CD8-positive, alpha-beta memory T cell (primary cell): Measurements from ENCODE around the gene HHATL. TPM values are rescaled to one million over a fixed set of nuclear protein-coding genes. Genes with fewer than 3 reads are reported as not detected.
A peak's percentile ranks its signal among the peaks of the same experiment; 100 is the strongest.

Source experiments
- CTCF ChIA-PET: fragments of 350-600 bp; sonication (Branson Sonifier 250); formaldehyde crosslinking; loops from one replicate; lab custom pipeline; 2021; ENCODE audit warnings: antibody characterized with exemption; lab: Charles Lee
- POLR2A ChIA-PET: fragments of 350-600 bp; sonication (Branson Sonifier 250); formaldehyde crosslinking; loops from one replicate; lab custom pipeline; 2021; ENCODE audit warnings: antibody characterized with exemption; lab: Charles Lee
- DNase-seq, 5 donors: peaks; one replicate each; pipeline versions ENCODE4 v3.0.0 to v3.0.0-alpha.2; 2020 to 2022; ENCODE audit warnings: mixed read lengths in 1 of 5
- H3K27ac ChIP-seq: one replicate; pipeline ENCODE4 v1.7.0; 2013; ENCODE audit warnings: low read depth, mild to moderate bottlenecking, low read length, moderate library complexity
- H3K27me3 ChIP-seq: 2 replicates; pipeline ENCODE4 v1.7.0; 2013; ENCODE audit warnings: low read length, mild to moderate bottlenecking; ENCODE audit not compliant: insufficient read depth, poor library complexity, severe bottlenecking
- H3K36me3 ChIP-seq: 2 replicates; pipeline ENCODE4 v1.7.0; 2013; ENCODE audit warnings: mild to moderate bottlenecking, low read length, moderate library complexity; ENCODE audit not compliant: insufficient read depth
- H3K4me1 ChIP-seq: 2 replicates; pipeline ENCODE4 v1.7.0; 2013; ENCODE audit warnings: mild to moderate bottlenecking, low read length, moderate library complexity; ENCODE audit not compliant: insufficient read depth
- H3K4me3 ChIP-seq: 2 replicates; pipeline ENCODE4 v1.7.0; 2013; ENCODE audit warnings: mild to moderate bottlenecking, low read length
- H3K9me3 ChIP-seq: 2 replicates; pipeline ENCODE4 v1.7.0; 2013; ENCODE audit warnings: mild to moderate bottlenecking, low read length
- H3K27ac Mint-ChIP-seq, 8 donors: one replicate each; pipeline ENCODE4 v1.8.0; 2020 to 2021; ENCODE audit warnings: mixed read lengths in 8 of 8, mild to moderate bottlenecking in 6 of 8, inconsistent platforms in 3 of 8, moderate library complexity in 3 of 8
- H3K27me3 Mint-ChIP-seq, 2 donors: one replicate each; pipeline ENCODE4 v1.8.0; 2020 to 2021; ENCODE audit warnings: mixed read lengths in 2 of 2, mild to moderate bottlenecking in 1 of 2, moderate library complexity in 1 of 2
- H3K36me3 Mint-ChIP-seq, 3 donors: one replicate each; pipeline ENCODE4 v1.8.0; 2020 to 2021; ENCODE audit warnings: mixed read lengths in 3 of 3, inconsistent platforms in 1 of 3, mild to moderate bottlenecking in 1 of 3
- H3K4me1 Mint-ChIP-seq, 3 donors: one replicate each; pipeline ENCODE4 v1.8.0; 2020 to 2021; ENCODE audit warnings: mixed read lengths in 3 of 3, inconsistent platforms in 1 of 3, mild to moderate bottlenecking in 1 of 3
- H3K4me3 Mint-ChIP-seq, 7 donors: one replicate each; pipeline ENCODE4 v1.8.0; 2020 to 2021; ENCODE audit warnings: mixed read lengths in 7 of 7, mild to moderate bottlenecking in 6 of 7, moderate library complexity in 4 of 7, inconsistent platforms in 2 of 7
- H3K9me3 Mint-ChIP-seq, 5 donors: one replicate each; pipeline ENCODE4 v1.8.0; 2020 to 2022; ENCODE audit warnings: mixed read lengths in 5 of 5, mild to moderate bottlenecking in 3 of 5, moderate library complexity in 2 of 5, inconsistent platforms in 1 of 5
- polyA plus RNA-seq: library from polyadenylated mRNA; unstranded; fragments of 300-500 nt; fragmentation: Illumina TruSeq; gene quantifications from one replicate; pipeline ENCODE4 v1.2.3, GENCODE V29; 2021
- total RNA-seq, 2 experiments: library from RNA; stranded (reverse); gene quantifications; one replicate each; pipeline ENCODE4 v1.2.3, GENCODE V29; 2021

HHATL gene
- total and polyA plus RNA-seq, 3 experiments from 2014 or later = not detected

DNA sequence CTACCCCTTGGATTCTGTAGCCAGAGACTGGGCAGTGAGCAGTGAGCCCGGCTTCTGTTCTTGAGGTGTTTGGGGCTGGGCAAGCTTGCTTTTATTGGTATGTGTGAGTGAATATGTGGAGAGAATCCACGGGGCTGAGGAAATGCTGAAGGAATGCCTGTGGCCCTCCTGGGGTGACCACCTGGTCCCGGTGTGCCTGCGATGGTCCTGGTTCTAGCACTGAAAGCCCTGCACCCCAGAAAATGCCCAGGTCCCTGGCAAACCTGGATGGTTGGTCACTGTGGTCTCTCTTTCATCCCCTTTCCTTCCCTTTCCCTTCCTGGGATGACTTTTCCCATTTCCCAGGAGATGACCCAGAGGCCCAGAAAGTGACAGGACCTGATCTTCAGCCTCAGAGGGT, 44.9 kb downstream of the HHATL start:
- Histone ChIP-seq H3K4me1 (peaks cover 14% of the 10 kb centered on the region), H3K4me3 (no peak overlapping the region), H3K36me3 (no peaks in the 10 kb centered on the region), H3K27ac (no peak overlapping the region), H3K27me3 (no peaks in the 10 kb centered on the region), H3K9me3 (no peaks in the 10 kb centered on the region)
- peaks cover 0 to 21% (median 6%) of the 10 kb centered on the region in 3 donors for H3K4me1 Mint-ChIP-seq
- ChIA-PET CTCF (no interaction called here), POLR2A (no interaction called here)
- H3K9me3 Mint-ChIP-seq = no peaks in the 10 kb centered on the region
- H3K4me3 Mint-ChIP-seq = peak overlapping the region in 1 of 7 donors; percentile 52
- peak overlapping the region in 3 of 8 donors; percentile 33 to 79 (median 66) for H3K27ac Mint-ChIP-seq
- peaks cover 0 to 1% of the 10 kb centered on the region in 2 donors for H3K27me3 Mint-ChIP-seq
- no peak for DNase-seq
- no peaks in the 10 kb centered on the region for H3K36me3 Mint-ChIP-seq

DNA sequence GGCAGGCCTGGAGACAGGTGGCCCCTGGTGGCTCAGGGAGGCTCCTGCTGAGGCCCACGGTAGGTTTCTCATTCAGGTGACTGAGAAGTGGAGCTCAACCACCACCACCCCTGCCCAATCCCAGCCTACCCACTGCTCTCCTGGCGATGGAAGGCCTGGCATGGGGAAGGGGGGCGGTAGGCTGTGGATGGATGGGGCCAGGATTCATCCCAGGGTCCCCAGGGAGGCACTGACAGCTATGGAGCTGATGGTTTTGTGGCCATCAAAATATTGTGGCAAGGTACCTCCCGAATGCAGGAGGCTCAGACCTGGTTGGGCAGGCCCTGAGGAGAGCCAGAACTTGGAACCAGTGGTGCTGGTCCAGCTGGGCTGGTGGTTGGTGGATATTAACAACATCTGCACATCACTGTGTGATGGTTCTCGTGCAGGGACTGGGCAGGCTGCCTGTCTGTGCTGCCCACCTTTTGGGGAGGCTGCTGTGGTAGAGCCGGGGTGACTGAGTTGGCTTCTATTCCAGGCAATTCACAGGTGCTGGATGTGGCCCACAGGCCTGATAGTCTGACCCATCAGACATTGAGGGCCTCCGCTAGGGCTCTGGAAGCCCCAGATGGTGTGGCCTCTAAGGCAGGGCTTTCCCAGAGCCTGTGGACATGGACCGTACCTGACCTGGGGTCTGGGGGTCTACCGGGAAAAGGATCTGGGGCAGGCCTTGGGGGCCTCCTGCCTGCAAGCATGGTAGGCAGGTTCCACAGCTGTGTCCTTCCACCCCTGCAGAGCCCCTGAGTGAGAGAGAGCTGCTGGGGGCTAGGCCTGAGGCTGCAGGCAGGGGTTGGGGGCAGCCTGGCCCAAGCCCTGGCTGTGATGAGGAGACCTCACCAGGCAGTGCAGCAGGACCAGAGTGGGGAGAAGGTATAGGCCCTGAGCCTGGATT, 45.7 kb downstream of the HHATL start:
- Mint-ChIP-seq H3K9me3 (no peaks in the 10 kb centered on the region), H3K36me3 (no peaks in the 10 kb centered on the region), H3K27me3 (peaks cover 0 to 1% of the 10 kb centered on the region in 2 donors), H3K27ac (peak overlapping the region in 3 of 8 donors; percentile 59 to 77 (median 70)), H3K4me3 (peak overlapping the region in 2 of 7 donors; percentile 28 to 50), H3K4me1 (peaks cover 3 to 26% (median 7%) of the 10 kb centered on the region in 3 donors)
- Histone ChIP-seq H3K4me1 (peaks cover 14% of the 10 kb centered on the region), H3K4me3 (no peak overlapping the region), H3K27ac (no peak overlapping the region), H3K27me3 (no peaks in the 10 kb centered on the region), H3K9me3 (no peaks in the 10 kb centered on the region), H3K36me3 (no peaks in the 10 kb centered on the region)
- no peak for DNase-seq
- ChIA-PET POLR2A (no interaction called here), CTCF (no interaction called here)

DNA sequence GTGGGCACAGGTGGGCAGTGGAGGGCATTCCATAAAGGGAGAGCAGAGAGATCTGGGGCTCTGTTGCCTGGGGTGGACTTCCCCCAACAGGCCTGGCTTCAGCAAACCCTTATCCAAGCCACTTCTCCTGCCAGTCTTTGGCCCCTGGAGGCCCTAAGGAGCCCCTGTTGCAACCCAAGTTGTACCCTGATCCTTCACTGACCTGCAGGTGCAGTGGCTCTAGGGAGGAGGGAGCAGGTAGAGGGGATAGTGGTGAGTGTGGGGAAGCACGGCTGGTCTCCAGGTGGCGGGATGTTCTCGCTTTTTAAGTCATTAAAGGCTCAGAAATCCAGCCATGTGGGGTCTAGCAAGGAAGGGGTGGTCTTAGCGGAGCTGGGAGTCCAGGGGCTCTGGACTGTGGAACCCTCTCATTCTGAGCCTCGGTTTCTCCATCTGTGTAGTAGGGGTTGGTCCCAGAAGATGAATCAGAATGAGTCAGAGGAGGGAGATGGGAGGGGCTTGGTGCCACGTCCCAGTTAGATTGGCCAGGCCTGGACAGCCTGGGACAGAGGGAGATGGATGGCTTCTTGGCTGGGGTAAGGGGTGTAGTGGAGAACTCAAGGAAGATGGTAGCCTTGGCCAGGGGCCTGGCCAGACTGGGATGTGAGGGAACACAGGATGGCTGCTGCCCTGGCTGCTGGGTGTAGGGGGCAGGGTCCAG, 46.5 kb downstream of the HHATL start:
- POLR2A ChIA-PET = no interaction called here

DNA sequence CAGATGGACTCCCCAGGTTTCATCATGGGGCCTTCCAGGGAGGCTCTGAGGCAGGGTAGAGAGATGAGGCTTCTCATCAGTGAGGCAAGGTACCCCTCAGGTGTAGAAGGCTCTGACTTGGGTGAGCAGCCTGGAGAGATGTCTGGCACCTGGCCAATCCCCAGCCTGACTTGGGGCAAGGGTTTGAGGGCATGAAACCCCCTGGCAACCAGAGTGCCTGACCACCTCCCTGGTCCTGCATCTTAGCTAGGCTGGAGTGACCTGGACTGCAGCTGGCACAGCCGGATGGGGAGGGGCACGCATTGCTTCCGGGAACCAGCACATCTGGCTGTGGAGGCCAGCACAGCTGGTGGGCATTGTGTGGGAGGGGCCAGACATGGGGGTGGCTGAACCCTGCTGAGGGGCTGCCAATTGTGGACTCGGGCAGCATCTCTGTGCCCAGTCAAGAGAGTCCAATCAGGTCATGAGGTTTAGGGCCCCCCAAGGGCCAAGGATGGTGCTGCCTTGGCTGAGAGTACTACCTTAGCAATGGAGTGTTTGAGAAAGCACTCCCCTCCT, 47.2 kb downstream of the HHATL start:
- peaks cover 4 to 28% (median 7%) of the 10 kb centered on the region in 3 donors for H3K4me1 Mint-ChIP-seq

More for the DNA sequence above, 46.5 kb downstream of the HHATL start:
- no peaks in the 10 kb centered on the region for H3K9me3 ChIP-seq
- H3K4me3 ChIP-seq = no peak overlapping the region
- no peaks in the 10 kb centered on the region for H3K36me3 ChIP-seq
- no peak overlapping the region for H3K27ac ChIP-seq
- no peaks in the 10 kb centered on the region for H3K27me3 ChIP-seq
- Mint-ChIP-seq H3K27ac (peak overlapping the region in 3 of 8 donors; percentile 70 to 78 (median 77)), H3K4me3 (peak overlapping the region in 5 of 7 donors; percentile 2 to 50 (median 26)), H3K36me3 (no peaks in the 10 kb centered on the region), H3K9me3 (no peaks in the 10 kb centered on the region), H3K27me3 (peaks cover 0 to 1% of the 10 kb centered on the region in 2 donors), H3K4me1 (peaks cover 4 to 28% (median 7%) of the 10 kb centered on the region in 3 donors)
- H3K4me1 ChIP-seq = peaks cover 14% of the 10 kb centered on the region
- DNase-seq = no peak
- CTCF ChIA-PET = no interaction called here

DNA sequence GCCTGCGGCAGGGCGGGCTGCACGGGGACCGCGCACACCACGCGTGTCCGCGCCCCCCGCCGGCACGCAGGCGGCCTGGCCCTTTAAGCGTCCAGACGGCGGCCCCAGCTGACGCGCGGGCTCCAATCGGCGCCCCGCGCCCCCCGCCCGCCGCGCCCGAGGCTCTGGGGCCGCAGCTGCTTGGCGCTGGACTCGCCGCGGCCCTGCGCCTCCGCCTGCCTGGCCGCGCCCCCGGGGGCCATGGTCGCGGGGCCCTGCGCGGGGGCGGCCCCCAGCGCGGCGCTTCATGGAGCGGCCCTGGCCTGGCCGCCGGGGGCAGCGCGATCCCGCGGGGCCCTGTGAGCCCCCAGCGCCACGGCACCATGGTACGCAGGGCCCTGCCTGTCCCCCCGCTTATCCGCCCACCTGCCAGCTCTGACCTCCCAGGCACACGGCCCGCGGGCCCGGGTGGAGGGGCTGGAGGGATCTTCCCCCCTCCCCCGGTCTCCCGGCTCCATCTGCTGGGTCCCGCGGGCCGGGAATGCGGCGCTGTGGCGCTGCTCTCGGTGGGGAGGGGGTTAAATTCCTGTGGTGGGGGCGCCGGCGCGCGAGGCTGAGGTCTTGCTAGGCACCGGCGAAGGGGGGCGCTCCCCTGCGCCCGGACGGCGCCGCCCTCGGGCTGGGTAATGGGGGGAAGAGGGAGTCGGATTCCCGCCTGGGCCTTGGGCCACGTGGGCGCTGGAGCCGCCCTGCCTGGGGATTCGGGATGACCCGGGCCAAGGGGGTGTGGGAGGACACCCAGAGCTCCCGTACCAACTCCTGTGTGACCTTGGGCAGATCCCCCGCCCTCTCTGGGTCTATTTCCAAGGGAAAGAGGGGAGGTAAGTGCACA, 48.0 kb downstream of the HHATL start:
- Histone ChIP-seq H3K4me1 (peaks cover 14% of the 10 kb centered on the region), H3K27ac (peak overlapping the region; percentile 16), H3K4me3 (peak overlapping the region; percentile 34), H3K36me3 (no peaks in the 10 kb centered on the region), H3K27me3 (no peaks in the 10 kb centered on the region), H3K9me3 (no peaks in the 10 kb centered on the region)
- Mint-ChIP-seq H3K27ac (peak overlapping the region in 2 of 8 donors; percentile 23 to 82), H3K36me3 (no peaks in the 10 kb centered on the region), H3K4me1 (peaks cover 4 to 25% (median 7%) of the 10 kb centered on the region in 3 donors), H3K4me3 (peak overlapping the region in 6 of 7 donors; percentile 50 to 83 (median 66)), H3K27me3 (no peaks in the 10 kb centered on the region), H3K9me3 (no peaks in the 10 kb centered on the region)
- ChIA-PET POLR2A (interaction anchor here (1.6 kb wide), 1 partner anchor 64 kb away, joined by 5 read pairs; the partner anchor contains the start of gene SS18L2), CTCF (no interaction called here)
- peak in 1 of 5 donors; percentile 15 for DNase-seq

More for the DNA sequence above, 47.2 kb downstream of the HHATL start:
- CTCF ChIA-PET = no interaction called here
- Histone ChIP-seq H3K36me3 (no peaks in the 10 kb centered on the region), H3K4me3 (no peak overlapping the region), H3K27ac (no peak overlapping the region), H3K9me3 (no peaks in the 10 kb centered on the region), H3K4me1 (peaks cover 14% of the 10 kb centered on the region), H3K27me3 (no peaks in the 10 kb centered on the region)
- Mint-ChIP-seq H3K27ac (peak overlapping the region in 3 of 8 donors; percentile 23 to 82 (median 29)), H3K9me3 (no peaks in the 10 kb centered on the region), H3K4me3 (peak overlapping the region; percentile 32 to 72 (median 50)), H3K27me3 (peaks cover 0 to 1% of the 10 kb centered on the region in 2 donors), H3K36me3 (no peaks in the 10 kb centered on the region)
- DNase-seq = no peak
- POLR2A ChIA-PET = no interaction called here

DNA sequence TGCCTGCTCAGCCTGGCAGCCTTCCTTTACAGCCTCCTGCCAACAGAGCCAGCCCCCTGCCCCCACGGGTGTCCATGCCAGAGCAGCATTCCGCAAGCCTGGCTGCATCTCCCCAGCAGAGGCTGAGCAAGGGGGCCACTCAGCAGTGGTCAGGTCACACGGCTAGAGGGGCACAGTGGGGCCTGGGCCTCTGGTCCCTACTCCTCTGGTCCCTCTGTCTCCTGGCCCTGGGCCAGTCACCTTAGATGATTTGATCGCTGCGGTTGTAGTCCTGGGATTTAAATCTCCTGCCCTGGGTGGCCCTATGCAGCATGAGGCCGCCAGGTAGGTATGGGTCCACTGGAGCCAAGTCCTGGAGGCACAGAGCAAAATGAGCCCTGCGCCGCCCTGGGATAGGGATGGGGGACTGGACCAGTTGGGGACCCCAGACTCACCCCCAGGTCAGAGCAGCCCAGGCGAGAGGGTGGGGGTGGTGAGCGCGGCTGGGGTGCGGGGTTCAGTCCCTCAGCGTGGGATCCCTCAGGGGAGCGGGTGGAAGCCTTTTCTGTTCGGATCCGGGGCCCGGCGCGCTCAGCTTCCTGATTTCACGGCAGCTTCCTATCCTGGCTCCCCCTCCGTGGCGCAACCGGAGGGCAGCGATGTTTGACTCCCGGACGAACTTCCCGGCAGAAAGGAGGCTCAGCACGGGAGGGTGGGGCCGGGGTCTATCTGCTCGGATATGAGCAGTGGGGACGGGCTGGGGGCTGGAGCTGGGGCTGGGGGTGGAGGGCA, 48.9 kb downstream of the HHATL start, which contains the start of gene ZBTB47:
TSS of gene ZBTB47 (plus strand) at position 138 of the 771 bp plus-strand sequence. CDS start 4,659 bp downstream, outside the sequence.
- DNase-seq = no peak
- H3K36me3 Mint-ChIP-seq = peaks cover 0 to 5% (median 0%) of the 10 kb centered on the region in 3 donors
- Histone ChIP-seq H3K9me3 (no peaks in the 10 kb centered on the region), H3K27me3 (no peaks in the 10 kb centered on the region), H3K4me1 (peaks cover 14% of the 10 kb centered on the region), H3K27ac (peak within 1 kb of the TSS; percentile 16), H3K36me3 (no peaks in the 10 kb centered on the region), H3K4me3 (peak within 1 kb of the TSS; percentile 47)
- ChIA-PET POLR2A (interaction anchor here (1.6 kb wide), 1 partner anchor 63 kb away, joined by 5 read pairs; the partner anchor contains the start of gene SS18L2), CTCF (interaction anchor here (1.2 kb wide), 1 partner anchor 11 kb away, joined by 3 read pairs; no protein-coding TSS in a partner anchor)
- H3K27me3 Mint-ChIP-seq = no peaks in the 10 kb centered on the region
- peak within 1 kb of the TSS in 6 of 8 donors; percentile 42 to 89 (median 75) for H3K27ac Mint-ChIP-seq
- peak within 1 kb of the TSS; percentile 66 to 90 (median 83) for H3K4me3 Mint-ChIP-seq
- H3K4me1 Mint-ChIP-seq = peaks cover 4 to 25% (median 7%) of the 10 kb centered on the region in 3 donors
- H3K9me3 Mint-ChIP-seq = no peaks in the 10 kb centered on the region
